ENCODE measurements around the gene AMPD3. TPM values are rescaled to one million over a fixed set of nuclear protein-coding genes. Genes with fewer than 3 reads are reported as not detected.

AMPD3 gene
- total RNA-seq, 2 donors from 2014 or later, result 2.8 to 5.3 TPM

DNA sequence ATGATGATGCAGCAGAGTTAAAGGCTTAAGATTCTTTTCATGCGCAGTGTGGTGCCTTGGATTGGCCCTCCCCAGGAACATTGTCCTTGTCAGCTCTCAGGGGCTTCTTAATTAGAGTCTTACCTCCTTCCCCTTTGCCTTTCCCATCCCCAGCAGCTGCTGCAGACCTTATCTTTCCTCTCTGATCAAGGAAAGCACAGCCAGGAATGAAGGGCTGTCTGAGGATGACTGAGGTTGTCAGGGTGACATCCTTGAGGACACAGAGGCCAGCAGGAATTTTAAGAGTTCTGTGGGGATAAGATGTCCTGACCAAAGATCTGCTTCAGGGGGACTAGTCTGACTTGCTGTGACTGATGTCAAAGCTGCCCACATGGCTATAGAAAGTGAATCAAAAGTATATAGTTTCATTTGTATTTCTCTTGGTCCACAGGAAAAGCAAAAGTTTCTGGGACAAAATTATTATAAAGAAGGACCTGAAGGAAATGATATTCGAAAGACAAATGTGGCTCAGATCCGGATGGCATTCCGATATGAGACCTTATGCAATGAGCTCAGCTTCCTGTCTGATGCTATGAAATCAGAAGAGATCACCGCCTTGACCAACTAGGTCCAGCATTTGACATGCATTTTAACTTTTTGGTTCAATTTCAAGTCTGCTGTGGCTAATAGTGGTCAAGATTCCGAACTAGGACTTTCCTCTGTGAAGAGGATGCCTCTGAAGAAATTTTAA, 50.4 kb downstream of the AMPD3 start:
- Histone ChIP-seq H3K27ac (no peak overlapping the region), H3K9me3 (no peaks in the 10 kb centered on the region), H3K4me3 (no peak overlapping the region), H3K36me3 (no peaks in the 10 kb centered on the region), H3K27me3 (no peaks in the 10 kb centered on the region), H3K4me1 (no peaks in the 10 kb centered on the region)
- TF ChIP-seq, protein P1, sequence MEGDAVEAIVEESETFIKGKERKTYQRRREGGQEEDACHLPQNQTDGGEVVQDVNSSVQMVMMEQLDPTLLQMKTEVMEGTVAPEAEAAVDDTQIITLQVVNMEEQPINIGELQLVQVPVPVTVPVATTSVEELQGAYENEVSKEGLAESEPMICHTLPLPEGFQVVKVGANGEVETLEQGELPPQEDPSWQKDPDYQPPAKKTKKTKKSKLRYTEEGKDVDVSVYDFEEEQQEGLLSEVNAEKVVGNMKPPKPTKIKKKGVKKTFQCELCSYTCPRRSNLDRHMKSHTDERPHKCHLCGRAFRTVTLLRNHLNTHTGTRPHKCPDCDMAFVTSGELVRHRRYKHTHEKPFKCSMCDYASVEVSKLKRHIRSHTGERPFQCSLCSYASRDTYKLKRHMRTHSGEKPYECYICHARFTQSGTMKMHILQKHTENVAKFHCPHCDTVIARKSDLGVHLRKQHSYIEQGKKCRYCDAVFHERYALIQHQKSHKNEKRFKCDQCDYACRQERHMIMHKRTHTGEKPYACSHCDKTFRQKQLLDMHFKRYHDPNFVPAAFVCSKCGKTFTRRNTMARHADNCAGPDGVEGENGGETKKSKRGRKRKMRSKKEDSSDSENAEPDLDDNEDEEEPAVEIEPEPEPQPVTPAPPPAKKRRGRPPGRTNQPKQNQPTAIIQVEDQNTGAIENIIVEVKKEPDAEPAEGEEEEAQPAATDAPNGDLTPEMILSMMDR (IDR thresholded peaks at IDR 0.05), result no peak
- DNase-seq (ENCODE audit: low spot score), result no peak

DNA sequence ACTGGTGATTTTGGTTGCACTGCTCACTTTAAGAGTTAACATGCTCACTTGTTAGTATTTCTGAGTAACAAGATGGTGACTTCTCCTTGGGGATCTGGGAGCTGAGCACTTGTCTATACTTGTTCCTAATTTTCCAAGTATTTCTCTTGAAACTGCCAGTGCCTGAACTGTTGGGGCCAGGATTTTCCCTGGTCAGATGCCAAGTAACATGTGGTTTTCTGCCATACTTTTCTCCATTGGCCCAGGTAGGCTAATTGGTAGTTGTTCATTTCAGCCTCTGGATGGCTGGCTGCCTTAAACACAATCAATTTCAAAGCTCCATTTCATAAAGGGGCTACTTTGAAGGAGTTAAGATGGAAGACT, 50.9 kb downstream of the AMPD3 start:
- Histone ChIP-seq H3K4me1 (no peaks in the 10 kb centered on the region), H3K4me3 (no peak overlapping the region), H3K9me3 (no peaks in the 10 kb centered on the region), H3K36me3 (no peaks in the 10 kb centered on the region), H3K27ac (no peak overlapping the region), H3K27me3 (no peaks in the 10 kb centered on the region)
- TF ChIP-seq, protein P1 (IDR thresholded peaks at IDR 0.05), result no peak
- no peak for DNase-seq (ENCODE audit: low spot score)

DNA sequence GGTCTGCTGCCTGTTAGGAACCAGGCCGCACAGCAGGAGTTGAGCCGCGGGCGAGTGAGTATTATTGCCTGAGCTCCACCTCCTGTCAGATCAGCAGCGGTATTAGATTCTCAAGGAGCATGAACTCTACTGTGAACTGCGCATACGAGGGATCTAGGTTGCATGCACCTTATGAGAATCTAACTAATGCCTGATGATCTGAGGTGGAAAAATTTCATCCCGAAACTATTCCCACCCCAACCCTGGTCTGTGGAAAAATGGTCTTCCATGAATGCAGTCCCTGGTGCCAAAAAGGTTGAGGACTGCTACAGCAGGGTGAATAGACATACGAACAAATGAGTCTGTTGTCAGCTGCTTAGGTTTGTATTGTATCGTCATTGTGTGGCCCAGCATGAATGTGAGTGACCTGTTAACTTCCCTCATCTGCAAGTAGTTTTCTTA, 56.1 kb downstream of the AMPD3 start:
- Histone ChIP-seq H3K4me3 (no peak overlapping the region), H3K9me3 (no peaks in the 10 kb centered on the region), H3K27ac (no peak overlapping the region), H3K36me3 (no peaks in the 10 kb centered on the region), H3K27me3 (no peaks in the 10 kb centered on the region), H3K4me1 (peaks cover 0 to 7% of the 10 kb centered on the region in 2 donors)
- no peak for DNase-seq (ENCODE audit: low spot score)
- TF ChIP-seq, protein P1 (IDR thresholded peaks at IDR 0.05), result no peak

DNA sequence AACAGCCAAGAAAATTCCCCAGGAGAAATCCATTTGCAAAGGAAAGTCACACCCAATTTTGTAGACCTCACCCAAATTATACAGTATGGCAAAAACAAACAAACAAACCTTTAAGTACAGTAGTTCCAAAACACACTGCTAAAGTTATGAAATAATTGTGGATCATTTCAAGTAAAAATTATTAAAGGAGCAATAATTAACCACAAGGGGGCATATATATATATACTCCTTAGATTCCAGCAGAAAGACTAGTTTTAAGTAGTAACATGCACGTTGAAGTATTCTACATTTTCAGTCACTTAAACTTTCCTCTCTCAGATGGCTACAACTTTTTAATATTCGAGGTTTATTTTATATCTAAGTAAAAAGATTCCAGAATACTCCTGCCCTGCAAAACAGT, 59.1 kb downstream of the AMPD3 start:
- H3K36me3 ChIP-seq, result peaks cover 7% of the 10 kb centered on the region
- no peaks in the 10 kb centered on the region for H3K27me3 ChIP-seq
- TF ChIP-seq, protein P1 (IDR thresholded peaks at IDR 0.05), result peak; percentile 23 to 59
- no peak for DNase-seq (ENCODE audit: low spot score)
- no peak overlapping the region for H3K27ac ChIP-seq
- no peak overlapping the region for H3K4me3 ChIP-seq
- H3K9me3 ChIP-seq, result no peaks in the 10 kb centered on the region
- peaks cover 0 to 7% of the 10 kb centered on the region in 2 donors for H3K4me1 ChIP-seq

DNA sequence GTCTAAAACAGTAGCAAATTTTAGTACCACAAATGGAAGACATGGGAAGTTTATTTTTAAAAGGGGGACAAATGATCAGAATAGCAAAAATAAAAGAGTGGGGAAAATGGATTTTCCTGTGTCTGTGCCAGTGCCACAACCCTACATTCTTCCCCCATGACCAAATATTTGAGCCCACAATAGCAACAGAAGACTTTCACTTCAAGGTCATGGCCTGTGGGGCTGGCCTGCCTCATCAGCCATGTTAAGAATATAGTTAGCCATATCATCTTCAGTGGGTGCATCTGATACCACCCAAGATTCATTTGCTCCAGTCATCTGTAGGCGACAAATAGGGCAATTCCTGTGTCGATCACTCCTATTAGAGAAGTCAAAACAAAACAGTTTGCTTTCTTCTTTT, 59.6 kb downstream of the AMPD3 start:
- Histone ChIP-seq H3K27ac (no peak overlapping the region), H3K4me1 (peaks cover 0 to 7% of the 10 kb centered on the region in 2 donors), H3K9me3 (no peaks in the 10 kb centered on the region), H3K4me3 (no peak overlapping the region), H3K36me3 (peaks cover 12% of the 10 kb centered on the region), H3K27me3 (no peaks in the 10 kb centered on the region)
- no peak for DNase-seq (ENCODE audit: low spot score)
- TF ChIP-seq, protein P1 (IDR thresholded peaks at IDR 0.05), result no peak

DNA sequence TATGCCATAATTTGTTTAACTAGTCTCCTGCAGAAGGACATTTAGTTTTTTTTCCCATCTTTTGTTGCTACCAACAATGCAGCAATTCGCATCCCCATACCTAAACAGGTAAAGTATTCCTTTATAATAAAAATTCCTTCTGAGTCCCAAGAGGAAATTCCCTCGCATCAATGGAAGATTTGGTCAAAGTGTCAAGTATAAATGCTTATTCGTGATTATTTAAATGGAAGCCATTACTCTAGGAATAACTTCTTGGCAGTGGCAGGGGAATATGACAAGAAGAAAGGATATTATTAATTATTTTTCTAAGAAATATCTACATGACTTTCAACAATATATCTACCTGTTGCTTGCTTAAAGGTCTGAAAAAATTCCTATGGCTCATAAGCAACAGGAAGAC, 60.4 kb downstream of the AMPD3 start:
- Histone ChIP-seq H3K9me3 (no peaks in the 10 kb centered on the region), H3K27ac (no peak overlapping the region), H3K27me3 (no peaks in the 10 kb centered on the region), H3K4me3 (no peak overlapping the region), H3K36me3 (peaks cover 14% of the 10 kb centered on the region), H3K4me1 (peaks cover 0 to 7% of the 10 kb centered on the region in 2 donors)
- DNase-seq (ENCODE audit: low spot score), result no peak
- TF ChIP-seq, protein P1 (IDR thresholded peaks at IDR 0.05), result no peak

Measured in right atrium auricular region (tissue), 2 donors.